Measurements from ENCODE around the gene UBE3D.

DNA sequence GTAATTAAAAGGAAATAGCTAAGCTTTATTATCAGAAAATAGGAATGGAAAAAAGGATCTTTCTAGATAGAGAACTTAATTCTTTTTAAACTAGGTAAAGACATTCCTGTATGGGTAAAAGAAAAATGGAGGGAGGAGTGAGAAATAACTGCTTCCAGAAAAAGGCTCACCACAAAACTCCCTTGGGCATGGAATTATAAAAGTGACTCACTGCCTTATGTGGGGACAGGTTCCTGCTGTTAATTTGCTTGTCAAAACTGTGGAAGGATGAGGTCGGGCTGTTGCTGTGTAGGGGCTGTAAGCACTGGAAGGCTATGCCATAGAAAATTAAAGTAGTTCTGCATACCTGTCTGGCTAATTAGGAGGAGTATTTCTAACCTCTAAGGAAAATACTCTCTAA lies 158.7 kb downstream of the UBE3D start:
- no peak for TF ChIP-seq POLR2A (IDR thresholded peaks at IDR 0.05)
- TF ChIP-seq, protein P1, sequence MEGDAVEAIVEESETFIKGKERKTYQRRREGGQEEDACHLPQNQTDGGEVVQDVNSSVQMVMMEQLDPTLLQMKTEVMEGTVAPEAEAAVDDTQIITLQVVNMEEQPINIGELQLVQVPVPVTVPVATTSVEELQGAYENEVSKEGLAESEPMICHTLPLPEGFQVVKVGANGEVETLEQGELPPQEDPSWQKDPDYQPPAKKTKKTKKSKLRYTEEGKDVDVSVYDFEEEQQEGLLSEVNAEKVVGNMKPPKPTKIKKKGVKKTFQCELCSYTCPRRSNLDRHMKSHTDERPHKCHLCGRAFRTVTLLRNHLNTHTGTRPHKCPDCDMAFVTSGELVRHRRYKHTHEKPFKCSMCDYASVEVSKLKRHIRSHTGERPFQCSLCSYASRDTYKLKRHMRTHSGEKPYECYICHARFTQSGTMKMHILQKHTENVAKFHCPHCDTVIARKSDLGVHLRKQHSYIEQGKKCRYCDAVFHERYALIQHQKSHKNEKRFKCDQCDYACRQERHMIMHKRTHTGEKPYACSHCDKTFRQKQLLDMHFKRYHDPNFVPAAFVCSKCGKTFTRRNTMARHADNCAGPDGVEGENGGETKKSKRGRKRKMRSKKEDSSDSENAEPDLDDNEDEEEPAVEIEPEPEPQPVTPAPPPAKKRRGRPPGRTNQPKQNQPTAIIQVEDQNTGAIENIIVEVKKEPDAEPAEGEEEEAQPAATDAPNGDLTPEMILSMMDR (IDR thresholded peaks at IDR 0.05), result no peak

Data from testis (tissue), 2 donors.